GM23248 (cell line): ENCODE results near the gene OVCH1. TPM values are rescaled to one million over a fixed set of nuclear protein-coding genes. Genes with fewer than 3 reads are reported as not detected.

Experiments used
- DNase-seq: peaks from one replicate; pipeline ENCODE4 v3.0.0-alpha.2; 2015
- H2AFZ ChIP-seq: fragments of 200-600 bp; sonication (generic); 2 replicates; pipeline ENCODE4 v1.6.1; 2016; ENCODE audit warnings: antibody characterized with exemption
- H3F3A ChIP-seq: fragments of 200-600 bp; sonication (generic); 2 replicates; pipeline ENCODE4 v1.6.1; 2016; ENCODE audit warnings: mild to moderate bottlenecking, antibody characterized with exemption, mixed run types; ENCODE audit not compliant: insufficient read depth
- H3K27ac ChIP-seq: fragments of 200-600 bp; sonication (generic); 2 replicates; pipeline ENCODE4 v1.5.1; 2016; ENCODE audit warnings: mild to moderate bottlenecking
- H3K27me3 ChIP-seq: fragments of 200-600 bp; sonication (generic); replicated peaks from 2 replicates; pipeline ENCODE4 v1.6.1; 2016; ENCODE audit warnings: mild to moderate bottlenecking; ENCODE audit not compliant: insufficient read depth
- H3K36me3 ChIP-seq: fragments of 200-600 bp; sonication (generic); 2 replicates; pipeline ENCODE4 v1.6.1; 2016; ENCODE audit warnings: low read depth, mild to moderate bottlenecking
- H3K4me1 ChIP-seq: fragments of 200-600 bp; sonication (generic); 2 replicates; pipeline ENCODE4 v1.6.1; 2016; ENCODE audit warnings: mild to moderate bottlenecking; ENCODE audit not compliant: insufficient read depth
- H3K4me2 ChIP-seq: fragments of 200-600 bp; sonication (generic); one replicate; pipeline ENCODE4 v1.6.1; 2016; ENCODE audit warnings: mild to moderate bottlenecking; ENCODE audit not compliant: unreplicated experiment
- H3K4me3 ChIP-seq: fragments of 200-600 bp; sonication (generic); 2 replicates; pipeline ENCODE4 v1.5.1; 2016; ENCODE audit warnings: mild to moderate bottlenecking
- H3K79me2 ChIP-seq: fragments of 200-600 bp; sonication (generic); 2 replicates; pipeline ENCODE4 v1.6.1; 2016; ENCODE audit warnings: mild to moderate bottlenecking; ENCODE audit not compliant: insufficient read depth
- H3K9ac ChIP-seq: fragments of 200-600 bp; sonication (generic); 2 replicates; pipeline ENCODE4 v1.6.1; 2016; ENCODE audit warnings: mild to moderate bottlenecking
- H3K9me2 ChIP-seq: fragments of 200-600 bp; sonication (generic); 2 replicates; pipeline ENCODE4 v1.6.1; 2016; ENCODE audit warnings: mixed run types, mild to moderate bottlenecking, moderate library complexity; ENCODE audit not compliant: insufficient read depth
- H3K9me3 ChIP-seq: fragments of 200-600 bp; sonication (generic); one replicate; pipeline ENCODE4 v1.6.1; 2017; ENCODE audit warnings: low read depth
- H4K20me1 ChIP-seq: fragments of 200-600 bp; sonication (generic); 2 replicates; pipeline ENCODE4 v1.6.0; 2016; ENCODE audit not compliant: insufficient read depth
- EZH2 ChIP-seq: fragments of 200-600 bp; sonication (generic); IDR thresholded peaks from 2 replicates; pipeline ENCODE4 v1.6.1; 2018; ENCODE audit warnings: antibody characterized with exemption, mild to moderate bottlenecking; ENCODE audit not compliant: insufficient read depth, poor library complexity, severe bottlenecking
- EZH2phosphoT487 ChIP-seq: fragments of 200-600 bp; sonication (generic); IDR thresholded peaks from 2 replicates; pipeline ENCODE4 v1.6.1; 2018; ENCODE audit warnings: antibody characterized with exemption, moderate library complexity, mild to moderate bottlenecking, low read depth; ENCODE audit not compliant: insufficient read depth
- WGBS, 2 experiments: methylation state at CpG; one replicate each; pipeline ENCODE4 v1.1.6; 2015 to 2017; ENCODE audit warnings: low lambda C conversion rate in 2 of 2, low coverage in 1 of 2; ENCODE audit errors: missing lambda C conversion rate in 2 of 2; 5-methylcytosine and 5-hydroxymethylcytosine counted together
- in situ Hi-C: fragments of 300-500 bp; cut with MboI; formaldehyde crosslinking; loops from 2 replicates; pipeline ENCODE4 v1.15.0; 2020
- polyA plus RNA-seq: library from polyadenylated mRNA; unstranded; fragments of >200 nt; fragmentation: Nextera tagmentation; extraction: Ambion mirVana; gene quantifications from 2 replicates; pipeline ENCODE4 v1.2.1, GENCODE V29; 2016
- total RNA-seq: library from RNA; depleted of rRNA; stranded (reverse); fragments of >200 nt; shearing (Covaris generic); gene quantifications from 2 replicates; pipeline ENCODE4 v1.2.3, GENCODE V29; 2014

Gene OVCH1
- total and polyA plus RNA-seq, 2 experiments from 2014 or later: not detected

DNA sequence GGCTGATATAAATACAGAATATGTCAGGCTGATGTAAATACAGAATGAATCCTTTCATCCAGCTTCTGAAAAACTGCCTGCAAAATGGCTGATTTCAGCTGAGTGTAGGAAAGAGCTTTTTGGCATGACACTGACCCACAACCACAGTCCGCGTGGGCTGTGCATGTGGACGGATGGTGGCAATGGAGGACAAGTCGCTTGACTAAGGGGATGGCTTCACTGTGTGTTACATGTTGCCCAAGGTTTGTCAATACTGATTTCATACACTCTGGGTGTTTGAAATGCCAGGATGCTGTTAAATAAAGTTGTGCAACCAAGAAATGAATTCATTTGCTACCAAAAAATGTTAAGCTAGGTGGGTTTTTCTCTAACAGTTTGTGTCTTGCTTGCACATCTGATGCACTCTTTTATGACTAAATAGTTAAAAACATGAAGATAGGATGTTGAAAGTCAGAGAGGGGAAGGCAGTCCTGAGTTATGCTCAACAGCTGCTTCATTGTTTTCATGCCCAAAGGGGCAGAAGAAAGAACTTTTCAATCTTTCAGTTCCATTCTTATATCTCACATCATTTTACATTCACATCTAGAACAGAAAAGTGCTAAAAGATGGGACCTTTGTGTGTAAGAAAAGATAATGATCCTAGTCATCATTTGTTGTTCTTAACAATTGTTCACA lies 36.5 kb upstream of the OVCH1 start:
- no peak for DNase-seq
- H3K9ac ChIP-seq: no peak overlapping the region
- H3K4me3 ChIP-seq: no peak overlapping the region
- no peaks in the 10 kb centered on the region for H3F3A ChIP-seq
- H4K20me1 ChIP-seq: no peaks in the 10 kb centered on the region
- in situ Hi-C loops: loop anchor here (25.0 kb wide), 1 partner anchor 1278 kb away; no protein-coding TSS in a partner anchor
- H3K4me1 ChIP-seq: peaks cover 3% of the 10 kb centered on the region; the same call in 1 of the 2 replicates
- no peaks in the 10 kb centered on the region for H3K27me3 ChIP-seq
- no peak overlapping the region for H3K4me2 ChIP-seq
- no peaks in the 10 kb centered on the region for H3K9me3 ChIP-seq
- no peak overlapping the region for H3K27ac ChIP-seq
- H3K79me2 ChIP-seq: no peaks in the 10 kb centered on the region
- no peaks in the 10 kb centered on the region for H3K9me2 ChIP-seq
- WGBS, 2 experiments: 46 to 58% methylated on average over 4 of the region's 4 CpGs
- TF ChIP-seq EZH2phosphoT487 (no peak), EZH2 (no peak)
- no peak overlapping the region for H2AFZ ChIP-seq
- H3K36me3 ChIP-seq: no peaks in the 10 kb centered on the region

DNA sequence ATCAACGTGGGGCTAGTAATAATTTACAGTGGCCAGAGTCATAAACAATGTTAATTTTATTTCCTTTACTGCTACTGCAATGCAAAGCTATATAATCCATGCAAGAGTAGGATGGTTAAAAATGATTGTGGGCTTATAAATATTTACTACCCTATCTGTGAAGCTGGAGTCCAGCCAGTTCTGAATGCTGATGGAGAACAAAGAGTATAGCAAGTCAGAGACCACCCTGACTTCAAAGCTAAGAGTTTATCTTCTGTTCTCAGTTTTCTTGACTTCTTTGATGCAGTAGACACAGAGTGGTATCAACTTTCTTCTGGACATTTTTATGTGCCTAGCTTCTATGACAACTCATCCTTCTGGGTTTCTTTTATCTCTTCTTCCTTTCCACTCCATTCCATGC lies 34.0 kb upstream of the OVCH1 start:
- no peak overlapping the region for H3K9ac ChIP-seq
- no peaks in the 10 kb centered on the region for H3K9me3 ChIP-seq
- H3K4me2 ChIP-seq: no peak overlapping the region
- no peak overlapping the region for H3K4me3 ChIP-seq
- no peaks in the 10 kb centered on the region for H3F3A ChIP-seq
- H3K9me2 ChIP-seq: no peaks in the 10 kb centered on the region
- 21 to 45% methylated on average over 1 of the region's 1 CpG for WGBS, 2 experiments
- H4K20me1 ChIP-seq: no peaks in the 10 kb centered on the region
- in situ Hi-C loops: loop anchor here (25.0 kb wide), 1 partner anchor 1281 kb away; no protein-coding TSS in a partner anchor
- no peak for DNase-seq
- no peak overlapping the region for H3K27ac ChIP-seq
- no peak overlapping the region for H2AFZ ChIP-seq
- H3K79me2 ChIP-seq: no peaks in the 10 kb centered on the region
- TF ChIP-seq EZH2phosphoT487: no peak
- no peak for TF ChIP-seq EZH2
- no peaks in the 10 kb centered on the region for H3K4me1 ChIP-seq
- H3K36me3 ChIP-seq: no peaks in the 10 kb centered on the region
- H3K27me3 ChIP-seq: no peaks in the 10 kb centered on the region

DNA sequence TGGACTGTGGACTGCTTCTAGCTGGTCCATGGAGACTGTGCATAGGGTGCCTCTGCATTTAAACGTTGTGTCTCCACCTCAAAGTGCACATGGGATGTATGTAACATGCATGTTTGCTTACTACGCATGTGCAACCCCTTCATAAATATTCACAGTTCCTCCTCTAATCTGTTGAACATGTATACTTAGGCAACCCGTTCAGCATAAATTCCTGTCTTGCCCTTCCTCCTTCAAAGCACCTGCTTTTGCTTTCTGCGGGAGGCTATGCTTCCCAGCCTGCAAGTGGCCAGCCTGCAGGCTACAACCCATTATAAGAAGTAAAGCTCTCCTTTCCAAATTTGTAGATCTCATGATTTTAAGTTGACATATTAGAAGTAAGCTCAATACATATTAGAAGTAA lies 33.0 kb upstream of the OVCH1 start:
- Histone ChIP-seq H4K20me1 (no peaks in the 10 kb centered on the region), H3K4me1 (no peaks in the 10 kb centered on the region), H3F3A (no peaks in the 10 kb centered on the region), H3K79me2 (no peaks in the 10 kb centered on the region), H3K9ac (no peak overlapping the region), H2AFZ (no peak overlapping the region), H3K9me3 (no peaks in the 10 kb centered on the region), H3K36me3 (no peaks in the 10 kb centered on the region), H3K27ac (no peak overlapping the region), H3K4me3 (no peak overlapping the region), H3K9me2 (no peaks in the 10 kb centered on the region), H3K27me3 (no peaks in the 10 kb centered on the region), H3K4me2 (no peak overlapping the region)
- TF ChIP-seq EZH2phosphoT487: no peak
- TF ChIP-seq EZH2: no peak
- WGBS, 2 experiments: 87 to 88% methylated on average over 4 of the region's 4 CpGs
- no peak for DNase-seq
- in situ Hi-C loops: loop anchor here (25.0 kb wide), 1 partner anchor 1282 kb away; no protein-coding TSS in a partner anchor

DNA sequence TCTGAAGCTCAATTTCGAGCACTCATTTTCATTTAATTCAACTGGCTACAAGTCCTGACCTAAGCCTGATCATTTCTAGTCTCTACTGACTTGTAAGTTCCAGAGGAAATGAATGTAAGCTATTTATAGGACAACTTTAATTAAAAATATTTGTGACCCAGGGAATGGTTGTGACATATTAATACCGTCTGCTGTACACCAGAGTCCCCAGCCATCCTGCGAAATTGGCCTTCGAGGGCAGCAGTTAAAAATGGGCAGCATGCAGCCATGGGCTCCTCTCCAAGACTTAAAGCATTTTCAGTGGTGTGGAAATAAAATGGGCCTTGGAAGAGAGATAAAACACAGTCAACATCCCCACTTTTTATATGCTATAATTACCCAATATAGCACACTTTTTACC lies 30.7 kb upstream of the OVCH1 start:
- no peak overlapping the region for H3K27ac ChIP-seq
- in situ Hi-C loops: loop anchor here (25.0 kb wide), 1 partner anchor 1284 kb away; no protein-coding TSS in a partner anchor
- WGBS, 2 experiments: 41 to 46% methylated on average over 4 of the region's 4 CpGs

More for the DNA sequence above, 30.7 kb upstream of the OVCH1 start:
- Histone ChIP-seq H4K20me1 (no peaks in the 10 kb centered on the region), H2AFZ (no peak overlapping the region), H3K27me3 (no peaks in the 10 kb centered on the region), H3K79me2 (no peaks in the 10 kb centered on the region), H3K9ac (no peak overlapping the region), H3K4me2 (no peak overlapping the region), H3K4me1 (no peaks in the 10 kb centered on the region), H3K9me2 (no peaks in the 10 kb centered on the region), H3F3A (no peaks in the 10 kb centered on the region), H3K9me3 (no peaks in the 10 kb centered on the region), H3K36me3 (no peaks in the 10 kb centered on the region), H3K4me3 (no peak overlapping the region)
- no peak for DNase-seq
- TF ChIP-seq EZH2 (no peak), EZH2phosphoT487 (no peak)
